ENCODE results near the gene CFAP90. TPM values are rescaled to one million over a fixed set of nuclear protein-coding genes. Genes with fewer than 3 reads are reported as not detected.

CFAP90 gene
- not detected in 2 replicates for total RNA-seq

DNA sequence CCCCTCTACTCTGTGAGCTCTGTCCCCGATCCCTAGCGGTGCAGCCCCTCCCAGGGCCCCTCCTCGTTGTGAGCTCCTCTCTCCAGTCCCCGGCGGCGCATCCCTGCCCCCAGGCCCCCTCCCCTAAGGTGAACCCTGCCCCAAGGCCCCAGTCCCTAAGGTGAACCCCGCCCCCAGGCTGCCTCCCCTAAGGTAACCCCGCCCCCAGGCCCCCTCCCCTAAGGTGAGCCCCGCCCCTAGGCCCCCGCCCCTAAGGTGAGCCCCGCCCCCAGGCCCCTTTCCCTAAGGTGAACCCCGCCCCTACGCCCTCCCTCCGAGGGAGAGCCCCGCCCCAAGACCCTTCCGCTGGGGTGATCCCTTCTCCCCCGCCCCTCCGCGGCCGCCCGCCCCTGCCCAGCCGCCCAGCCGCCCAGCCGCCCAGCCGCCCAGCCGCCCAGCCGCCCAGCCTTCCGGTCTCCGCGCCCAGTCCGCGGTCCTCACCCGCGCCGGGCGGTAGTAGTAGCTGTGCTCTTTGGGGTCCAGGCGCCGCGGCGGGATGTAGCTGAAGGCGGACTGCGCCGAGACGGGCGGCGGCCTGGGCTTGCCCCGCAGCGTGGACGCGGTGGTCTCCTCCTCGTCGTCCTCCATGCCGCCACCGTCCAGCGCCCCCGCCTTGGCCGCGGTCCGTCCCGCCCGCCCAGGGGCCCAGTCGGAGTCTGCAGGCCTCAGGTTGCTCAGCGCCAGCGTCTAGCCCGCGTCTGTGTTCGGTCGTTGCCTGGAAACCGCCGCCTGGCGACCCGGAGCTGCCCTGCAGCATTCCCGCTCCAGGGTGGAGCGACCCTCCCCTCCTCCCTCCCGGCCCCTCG is at the start of gene CFAP90:
Gene CFAP90 (minus strand): TSS at position 739 of the 845 bp plus-strand sequence. CDS start 112 bp downstream, at position 627.

GRCh38 chr5:7868773-7869473 is 18.0 kb upstream of the CFAP90 start, which contains the start of the genes FASTKD3 and MTRR:
FASTKD3 (minus strand) TSS chr5:7869031; CDS start chr5:7868083, 948 bp downstream.
MTRR (plus strand) TSS chr5:7869148; CDS start chr5:7870795, 1,647 bp downstream.

Other genes with a start within 250 kb of the CFAP90 start
- 10.9 and 11.6 TPM in 2 replicates for gene FASTKD3, start 17.9 kb upstream of the CFAP90 start, total RNA-seq
- gene MTRR, start 18.0 kb upstream of the CFAP90 start, total RNA-seq: 18.7 and 25.4 TPM in 2 replicates